ENCODE data around the gene MCTS1.

DNA sequence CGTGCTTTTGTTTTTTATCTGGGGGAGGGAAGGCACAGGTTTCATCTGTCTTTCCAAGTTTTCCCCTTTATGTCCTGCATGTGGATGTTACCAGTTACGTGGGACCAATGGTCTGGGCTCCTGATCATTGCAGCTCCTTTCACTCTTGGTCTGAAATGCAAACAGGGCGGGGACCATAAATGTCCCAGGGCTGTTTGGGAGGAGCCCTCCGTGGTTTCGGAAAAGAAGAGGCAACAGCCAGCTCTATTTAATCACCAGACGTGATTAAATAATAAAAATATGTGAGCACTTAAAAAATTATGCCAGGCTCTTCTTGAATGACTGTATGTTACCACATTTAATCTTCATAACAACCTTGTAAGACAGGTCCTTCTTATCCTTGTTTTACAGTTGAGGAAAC, 56.7 kb downstream of the MCTS1 start:
- TF ChIP-seq, protein P1, sequence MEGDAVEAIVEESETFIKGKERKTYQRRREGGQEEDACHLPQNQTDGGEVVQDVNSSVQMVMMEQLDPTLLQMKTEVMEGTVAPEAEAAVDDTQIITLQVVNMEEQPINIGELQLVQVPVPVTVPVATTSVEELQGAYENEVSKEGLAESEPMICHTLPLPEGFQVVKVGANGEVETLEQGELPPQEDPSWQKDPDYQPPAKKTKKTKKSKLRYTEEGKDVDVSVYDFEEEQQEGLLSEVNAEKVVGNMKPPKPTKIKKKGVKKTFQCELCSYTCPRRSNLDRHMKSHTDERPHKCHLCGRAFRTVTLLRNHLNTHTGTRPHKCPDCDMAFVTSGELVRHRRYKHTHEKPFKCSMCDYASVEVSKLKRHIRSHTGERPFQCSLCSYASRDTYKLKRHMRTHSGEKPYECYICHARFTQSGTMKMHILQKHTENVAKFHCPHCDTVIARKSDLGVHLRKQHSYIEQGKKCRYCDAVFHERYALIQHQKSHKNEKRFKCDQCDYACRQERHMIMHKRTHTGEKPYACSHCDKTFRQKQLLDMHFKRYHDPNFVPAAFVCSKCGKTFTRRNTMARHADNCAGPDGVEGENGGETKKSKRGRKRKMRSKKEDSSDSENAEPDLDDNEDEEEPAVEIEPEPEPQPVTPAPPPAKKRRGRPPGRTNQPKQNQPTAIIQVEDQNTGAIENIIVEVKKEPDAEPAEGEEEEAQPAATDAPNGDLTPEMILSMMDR (IDR thresholded peaks at IDR 0.05; ENCODE audit: insufficient read depth, low read depth, low read length) = no peak
- no peak for TF ChIP-seq EZH2 (IDR thresholded peaks at IDR 0.05; ENCODE audit: insufficient read depth, low read length)
